SH-SY5Y (cell line): ENCODE results near the gene LTBP2.

ENCODE experiments used
- GATA2 ChIP-seq: IDR thresholded peaks from 2 replicates; pipeline ENCODE4 v1.6.1; 2011; ENCODE audit warnings: mild to moderate bottlenecking, low read depth, low read length
- GATA3 ChIP-seq: IDR thresholded peaks from 2 replicates; pipeline ENCODE4 v1.6.1; 2011; ENCODE audit warnings: low read depth, mild to moderate bottlenecking, low read length, moderate library complexity

DNA sequence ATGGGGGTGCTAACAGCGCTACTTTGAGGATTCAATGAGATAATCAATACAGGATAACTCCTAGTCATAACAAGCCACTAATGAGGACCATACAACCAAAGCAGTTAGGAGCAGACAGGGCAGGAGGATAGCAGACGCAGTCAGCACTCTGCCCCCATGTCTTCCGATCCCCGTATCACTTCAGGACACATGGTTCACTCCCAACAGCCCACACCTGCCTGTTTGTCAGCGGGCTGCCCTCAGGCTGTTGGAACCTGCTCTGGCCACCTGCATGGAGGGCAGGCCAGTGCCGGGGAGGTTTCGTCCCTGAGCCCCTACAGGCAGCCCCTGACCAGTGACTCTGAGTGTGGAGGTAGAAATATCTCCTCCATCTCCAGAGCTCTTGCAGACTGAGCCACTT lies 37.1 kb upstream of the LTBP2 start:
- peak; percentile 10; the same call in 1 of the 2 replicates for TF ChIP-seq GATA2
- TF ChIP-seq GATA3 = no peak
